Measurements from ENCODE around the gene OPCML. TPM values are rescaled to one million over a fixed set of nuclear protein-coding genes. Genes with fewer than 3 reads are reported as not detected.

OPCML gene
- total and polyA plus RNA-seq, 2 experiments from 2014 or later, result 1.2 to 4.4 TPM

DNA sequence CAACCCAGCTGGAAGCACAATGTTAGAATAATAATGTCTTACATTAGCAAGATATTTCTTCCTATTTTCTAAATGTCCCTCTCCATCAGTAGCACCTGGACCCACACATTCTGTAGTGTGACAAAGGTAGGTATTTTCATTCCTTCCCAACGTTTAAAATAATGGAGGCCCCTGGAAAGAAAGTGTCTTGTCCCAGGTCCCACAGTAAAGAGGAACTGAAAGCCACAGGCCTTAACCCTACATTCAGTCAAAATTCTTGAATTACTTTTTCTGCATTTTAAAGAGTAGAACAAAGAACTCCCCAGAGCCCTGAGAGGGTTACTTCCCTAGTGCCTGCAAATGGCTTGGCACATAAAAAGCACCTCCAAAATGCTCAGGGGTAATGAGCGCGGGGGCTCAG, 26.3 kb downstream of the OPCML start (continued):
- TF ChIP-seq ZNF462 (CRISPR knock-in tag; IDR thresholded peaks at IDR 0.05) (no peak), REST (IDR thresholded peaks at IDR 0.05; ENCODE audit: unreplicated experiment) (no peak), EZH2phosphoT487 (IDR thresholded peaks at IDR 0.05; ENCODE audit: unreplicated experiment) (no peak)

GRCh38 chr11:133504906-133505305, 27.4 kb downstream of the OPCML start:
- Histone ChIP-seq H4K20me1 (replicated peaks; ENCODE audit: insufficient read depth) (no peaks in the 10 kb centered on the region), H2AFZ (no peak overlapping the region), H3K4me2 (no peak overlapping the region), H3K79me2 (replicated peaks; ENCODE audit: insufficient read depth) (peaks cover 24% of the 10 kb centered on the region), H3F3A (replicated peaks; ENCODE audit: low read depth) (no peaks in the 10 kb centered on the region), H3K4me3 (no peak overlapping the region), H3K36me3 (ENCODE audit: insufficient read depth) (no peaks in the 10 kb centered on the region), H3K27me3 (ENCODE audit: insufficient read depth) (no peaks in the 10 kb centered on the region), H3K9me2 (ENCODE audit: insufficient read depth) (peaks cover 4% of the 10 kb centered on the region; the same call in 1 of the 2 replicates), H3K4me1 (ENCODE audit: insufficient read depth) (peaks cover 44% of the 10 kb centered on the region), H3K27ac (ENCODE audit: low read depth) (no peak overlapping the region)
- H3K36me3 Mint-ChIP-seq (ENCODE audit: low read depth), result peaks cover 4% of the 10 kb centered on the region; the same call in 1 of the 3 replicates
- DNase-seq (ENCODE audit: low spot score) (no peak), ATAC-seq (no peak)
- H3K27me3 Mint-ChIP-seq (ENCODE audit: insufficient read depth, low read depth, poor library complexity), result peaks cover 8% of the 10 kb centered on the region
- no peak overlapping the region for H3K27ac Mint-ChIP-seq
- peaks cover 44% of the 10 kb centered on the region for H3K4me1 Mint-ChIP-seq
- no peaks in the 10 kb centered on the region for H3K9me3 Mint-ChIP-seq
- no peak overlapping the region for H3K4me3 Mint-ChIP-seq
- no peak for TF ChIP-seq EZH2 (IDR thresholded peaks at IDR 0.05; ENCODE audit: low read depth, unreplicated experiment)
- TF ChIP-seq CTCF (conservative IDR thresholded peaks at IDR 0.05; ENCODE audit: low read depth in 2 of 2), result no peak
- no peak for TF ChIP-seq ETS1 (IDR thresholded peaks at IDR 0.05)
- TF ChIP-seq REST (IDR thresholded peaks at IDR 0.05; ENCODE audit: unreplicated experiment), result no peak
- TF ChIP-seq STAT1 (IDR thresholded peaks at IDR 0.05; ENCODE audit: unreplicated experiment), result no peak
- TF ChIP-seq ZNF114 (CRISPR knock-in tag; IDR thresholded peaks at IDR 0.05), result no peak

Measured in GM23338 (cell line).